Inferior parietal cortex (tissue), 1 donor: Measurements from ENCODE around the gene DNM3.
"Not testable (repeated sequence)": the region's sequence is repeated elsewhere in the genome, so short reads cannot be mapped to it uniquely, and the experiment has no call there.

Experiments used
- DNase-seq: peaks from one replicate; pipeline ENCODE4 v3.0.0-alpha.2; 2016; ENCODE audit errors: extremely low spot score

Gene DNM3

GRCh38 chr1:172024944-172025738 is 183.8 kb downstream of the DNM3 start:
- DNase-seq: not testable (repeated sequence)

DNA sequence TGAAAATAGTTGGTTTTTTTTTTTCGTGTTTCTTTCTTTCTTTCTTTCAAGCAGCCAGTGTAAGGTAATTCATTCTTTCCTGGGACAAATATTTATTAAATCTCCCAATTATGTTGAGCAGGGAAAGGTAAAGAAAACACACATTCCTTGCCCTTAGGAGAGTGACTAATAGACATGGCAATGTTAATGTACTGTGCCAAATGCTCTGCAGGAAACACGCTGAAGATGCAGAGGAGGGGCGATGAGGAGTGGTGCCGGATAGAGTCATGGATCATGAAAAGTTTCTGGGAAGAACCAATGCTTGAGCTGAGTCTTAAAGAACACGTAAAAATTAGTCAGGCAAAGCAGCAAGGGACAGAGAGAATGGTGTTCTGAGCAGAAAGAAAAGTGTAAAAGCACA is 199.2 kb downstream of the DNM3 start:
- no peak for DNase-seq

DNA sequence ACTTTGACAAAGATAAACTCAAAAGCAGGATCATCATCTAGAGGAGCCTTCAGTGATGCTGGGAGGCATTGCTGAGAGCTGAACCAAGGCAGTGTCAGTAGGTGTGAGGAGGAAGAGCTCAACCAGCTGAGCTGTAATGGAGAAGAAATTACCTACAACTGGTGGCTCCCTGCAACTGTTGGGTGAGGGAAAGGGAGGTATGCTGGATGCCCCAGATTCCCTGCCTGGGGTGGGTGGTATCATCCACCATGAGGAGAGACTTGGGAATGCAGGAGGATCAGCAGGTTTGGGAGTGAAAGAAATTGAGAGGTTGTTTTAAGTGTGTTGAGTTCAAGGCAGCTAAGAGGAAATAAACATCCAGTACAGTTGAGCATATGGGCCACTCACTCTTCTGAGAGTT is 199.8 kb downstream of the DNM3 start:
- no peak for DNase-seq

DNA sequence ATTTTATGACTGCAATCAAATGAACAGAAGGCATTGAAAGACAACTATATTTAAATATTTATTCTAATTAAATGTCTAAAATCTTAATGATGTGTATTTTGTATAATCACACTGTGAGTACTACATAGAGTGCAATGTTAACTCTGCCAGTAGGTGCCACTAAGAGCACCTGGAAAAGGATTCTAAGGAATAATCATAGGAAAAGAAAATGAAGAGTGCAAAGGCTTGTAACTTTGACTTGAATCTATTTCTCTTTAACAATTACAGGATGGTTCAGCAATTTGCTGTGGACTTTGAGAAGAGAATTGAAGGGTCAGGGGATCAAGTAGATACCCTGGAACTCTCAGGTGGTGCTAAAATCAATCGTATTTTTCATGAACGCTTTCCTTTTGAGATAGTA is 200.4 kb downstream of the DNM3 start:
- DNase-seq: no peak

DNA sequence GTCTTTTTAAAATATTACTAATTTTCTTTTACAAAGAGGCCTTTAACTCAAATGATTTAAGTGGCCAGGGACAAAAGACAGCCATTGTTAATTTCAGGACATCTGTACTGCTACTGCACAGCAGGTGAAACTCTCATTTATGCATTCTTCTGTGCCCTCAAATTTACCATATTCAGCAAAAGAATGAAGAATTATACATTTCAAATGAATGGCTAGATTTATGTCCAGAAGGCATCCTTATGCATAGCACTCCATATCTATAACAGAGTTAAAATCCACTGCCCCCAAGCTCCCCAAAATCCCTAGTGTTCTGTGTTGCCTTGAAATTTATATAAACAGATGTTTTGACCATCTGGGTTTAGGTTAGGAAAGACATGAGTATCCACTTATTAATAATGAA is 202.6 kb downstream of the DNM3 start:
- DNase-seq: no peak

DNA sequence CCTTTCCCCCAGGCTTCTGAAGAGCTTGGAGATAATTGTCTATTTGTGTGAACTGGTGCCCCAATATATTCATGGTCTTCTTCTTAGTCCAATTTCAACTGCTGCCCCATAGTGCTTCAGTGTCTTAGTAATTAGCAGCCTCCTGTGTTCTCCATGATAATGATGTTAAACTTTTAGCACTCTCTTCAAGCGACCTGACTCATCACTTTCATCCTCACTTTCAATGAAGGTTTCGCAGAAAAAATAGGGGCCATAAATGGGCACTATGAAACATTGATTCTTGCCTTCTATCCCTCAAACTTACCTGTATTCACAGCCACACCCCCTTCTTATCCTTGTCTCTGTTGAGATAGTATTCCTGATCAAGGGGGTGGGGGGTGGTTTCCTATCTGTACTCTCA is 210.6 kb downstream of the DNM3 start:
- DNase-seq: no peak

GRCh38 chr1:172054172-172054571 is 212.9 kb downstream of the DNM3 start:
- DNase-seq: no peak

DNA sequence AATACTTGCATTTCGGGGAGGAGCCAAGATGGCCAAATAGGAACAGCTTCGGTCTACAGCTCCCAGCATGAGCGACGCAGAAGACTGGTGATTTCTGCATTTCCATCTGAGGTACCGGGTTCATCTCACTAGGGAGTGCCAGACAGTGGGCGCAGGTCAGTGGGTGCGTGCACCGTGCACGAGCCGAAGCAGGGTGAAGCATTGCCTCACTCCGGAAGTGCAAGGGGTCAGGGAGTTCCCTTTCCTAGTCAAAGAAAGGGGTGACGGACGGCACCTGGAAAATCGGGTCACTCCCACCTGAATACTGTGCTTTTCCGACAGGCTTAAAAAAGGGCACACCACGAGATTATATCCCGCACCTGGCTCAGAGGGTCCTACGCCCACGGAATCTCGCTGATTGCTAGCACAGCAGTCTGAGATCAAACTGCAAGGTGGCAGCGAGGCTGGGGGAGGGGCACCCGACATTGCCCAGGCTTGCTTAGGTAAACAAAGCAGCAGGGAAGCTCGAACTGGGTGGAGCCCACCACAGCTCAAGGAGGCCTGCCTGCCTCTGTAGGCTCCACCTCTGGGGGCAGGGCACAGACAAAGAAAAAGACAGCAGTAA is 214.6 kb downstream of the DNM3 start:
- DNase-seq: not testable (repeated sequence)

DNA sequence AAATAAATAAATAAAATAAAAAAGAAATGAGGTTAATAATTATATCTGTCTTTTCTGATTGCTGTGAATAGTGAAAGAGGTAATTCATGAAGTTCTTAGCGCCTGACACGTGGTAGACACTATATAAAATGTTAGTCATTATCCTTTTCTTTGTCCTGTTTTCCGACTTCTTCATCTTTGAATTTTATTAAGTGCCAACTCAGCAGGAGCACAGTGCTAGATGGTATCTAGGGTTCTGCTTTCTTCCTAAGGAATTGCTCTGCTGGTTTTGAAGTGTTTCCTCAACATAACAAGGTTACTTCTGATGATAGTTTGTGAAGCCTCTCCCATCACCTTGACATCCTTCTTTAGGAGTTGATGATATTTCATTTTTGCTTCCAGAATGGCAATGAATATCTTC is 227.0 kb downstream of the DNM3 start:
- DNase-seq: no peak

GRCh38 chr1:172069051-172069450 is 227.8 kb downstream of the DNM3 start:
- DNase-seq: no peak

- DNase-seq: peak; percentile 32
Measured at GRCh38 chr1:172069534-172069933, 228.2 kb downstream of the DNM3 start.

DNA sequence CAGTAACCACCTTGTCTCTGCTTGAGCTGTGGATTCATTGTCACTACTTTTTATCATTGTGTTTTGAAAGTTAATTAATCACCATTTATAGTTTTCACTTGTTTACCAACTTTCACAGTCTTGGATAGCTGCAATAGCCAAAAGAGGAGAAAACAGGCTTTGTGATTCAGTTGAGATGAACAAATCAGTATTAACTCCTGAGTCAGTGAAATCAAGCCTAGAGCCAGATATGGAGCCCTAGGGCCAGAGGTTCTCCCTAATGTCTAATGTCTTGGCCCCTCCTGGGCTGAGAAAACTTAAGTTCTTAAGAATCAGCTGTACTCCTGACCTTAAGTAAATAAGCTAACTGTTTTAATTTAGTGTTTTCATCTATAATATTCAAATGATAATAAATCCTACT is 228.8 kb downstream of the DNM3 start:
- no peak for DNase-seq

DNA sequence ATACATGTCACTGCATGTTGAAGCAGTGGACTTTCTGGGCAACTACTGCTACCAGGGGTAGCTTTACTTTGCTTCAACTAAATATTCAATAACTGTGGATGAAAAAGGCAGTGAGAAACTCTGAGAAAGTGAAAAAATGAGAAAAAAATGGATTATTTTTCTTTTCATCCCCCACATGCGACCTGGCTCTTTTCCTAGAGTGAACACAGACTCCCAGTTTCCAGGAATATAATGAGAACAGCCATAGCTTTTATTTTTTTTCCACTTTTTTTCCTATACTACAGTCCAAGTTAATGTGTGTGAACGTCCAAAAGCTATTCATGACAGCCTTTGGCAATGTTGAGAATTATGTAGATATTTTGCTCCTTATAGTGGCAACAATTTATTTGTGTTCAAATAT is 230.4 kb downstream of the DNM3 start:
- no peak for DNase-seq

DNA sequence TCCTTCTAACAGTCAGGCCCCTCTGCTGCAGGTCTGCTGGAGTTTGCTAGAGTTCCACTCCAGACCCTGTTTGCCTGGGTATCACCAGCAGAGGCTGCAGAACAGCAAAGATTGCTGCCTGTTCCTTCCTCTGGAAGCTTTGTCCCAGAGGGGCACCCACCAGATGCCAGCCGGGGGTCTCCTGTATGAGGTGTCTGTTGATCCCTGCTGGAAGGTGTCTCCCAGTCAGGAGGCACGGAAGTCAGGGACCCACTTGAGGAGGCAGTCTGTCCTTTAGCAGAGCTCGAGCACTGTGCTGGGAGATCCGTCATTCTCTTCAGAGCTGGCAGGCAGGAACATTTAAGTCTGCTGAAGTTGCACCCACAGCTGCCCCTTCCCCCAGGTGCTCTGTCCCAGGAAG is 238.6 kb downstream of the DNM3 start:
- not testable (repeated sequence) for DNase-seq

DNA sequence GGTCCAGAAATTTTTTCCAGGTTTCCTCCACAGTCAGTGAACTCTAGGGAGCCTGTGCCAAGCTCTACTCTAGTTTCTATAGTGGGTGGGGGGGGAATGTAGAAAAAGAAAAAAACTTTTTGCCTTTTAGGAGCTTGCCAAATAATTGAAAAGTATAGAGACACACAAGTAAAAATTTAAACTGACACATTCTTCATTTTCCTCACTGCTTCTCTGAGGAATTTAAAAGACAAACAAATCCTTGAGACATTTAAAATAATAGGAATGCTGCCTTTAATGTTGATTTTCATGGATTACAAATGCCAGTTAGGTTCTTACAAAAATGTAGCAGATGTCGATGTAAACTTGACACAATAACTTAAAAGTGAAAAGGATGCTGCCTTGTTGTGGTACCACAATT is 241.9 kb downstream of the DNM3 start:
- no peak for DNase-seq

- DNase-seq: no peak
Measured at GRCh38 chr1:172084876-172085275, 243.6 kb downstream of the DNM3 start.

GRCh38 chr1:172085317-172085716 is 244.0 kb downstream of the DNM3 start:
- no peak for DNase-seq

- DNase-seq: no peak
Measured at GRCh38 chr1:172086137-172086536, 244.8 kb downstream of the DNM3 start.

DNA sequence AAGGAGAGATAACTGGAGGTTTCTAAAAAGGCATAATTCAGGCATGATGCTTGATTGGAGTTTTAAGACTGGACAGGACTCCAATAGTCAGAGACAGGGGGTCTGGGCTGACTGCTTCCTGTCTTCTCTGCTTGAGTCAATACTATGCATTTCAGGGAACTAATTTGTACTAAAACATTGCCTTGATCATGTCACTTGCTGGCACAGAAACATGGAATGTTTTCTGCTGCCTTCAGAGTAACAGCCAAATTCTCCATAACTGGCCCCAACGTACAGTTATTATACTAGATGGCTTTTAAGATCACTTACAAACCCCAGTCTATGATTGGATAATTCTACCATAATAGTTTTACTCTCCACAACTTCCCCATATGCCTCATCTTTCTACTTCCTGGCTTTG is 247.0 kb downstream of the DNM3 start:
- no peak for DNase-seq

DNA sequence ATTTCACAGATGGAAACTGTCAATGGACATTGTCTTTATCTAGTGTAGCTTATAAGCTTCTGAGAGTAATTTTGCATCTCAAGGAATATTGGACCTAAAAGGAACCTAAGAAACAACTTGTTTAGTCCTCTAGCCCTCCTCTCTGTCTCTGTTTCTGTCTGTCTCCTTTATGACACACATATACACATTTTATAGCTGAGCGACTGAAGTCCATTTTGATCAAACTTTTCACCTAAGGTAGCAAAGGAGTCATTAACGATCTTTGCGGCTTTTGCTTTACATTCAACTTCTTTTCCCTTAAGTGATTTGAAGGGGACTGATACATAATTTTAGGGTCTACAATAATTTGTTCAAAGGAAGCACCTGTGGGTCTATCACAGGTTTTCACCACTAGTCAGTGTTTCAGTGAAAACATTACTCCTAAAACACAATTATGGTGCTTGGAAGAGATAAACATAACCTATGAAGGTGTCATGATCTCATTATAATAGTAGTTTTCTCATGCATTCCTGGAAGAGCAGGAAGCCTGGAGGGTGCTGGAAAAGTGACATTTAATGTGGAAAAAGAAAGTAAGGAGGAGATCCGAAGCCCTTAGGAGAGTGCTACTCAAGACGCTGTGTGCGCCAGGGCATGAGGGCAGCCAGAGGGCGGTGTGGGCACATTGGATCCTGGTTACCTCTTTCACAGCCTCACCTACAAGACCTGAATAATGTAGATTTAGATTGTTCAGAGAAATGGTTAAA is 248.6 kb downstream of the DNM3 start:
- no peak for DNase-seq

DNA sequence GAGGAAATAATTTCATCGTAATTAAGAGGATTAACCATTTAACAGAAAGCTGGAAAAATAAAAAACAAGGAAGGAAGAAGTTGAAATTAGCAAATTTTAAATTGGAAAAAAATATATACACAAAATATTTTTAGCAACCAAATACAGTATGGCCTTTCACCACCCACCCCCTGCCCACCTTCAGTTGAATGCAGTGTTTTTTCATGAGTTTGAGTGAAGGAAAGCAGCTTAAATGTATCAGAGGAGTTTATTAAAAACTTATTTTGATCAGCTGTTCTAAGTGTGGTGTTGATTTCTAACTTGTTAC is 249.2 kb downstream of the DNM3 start:
- no peak for DNase-seq

DNA sequence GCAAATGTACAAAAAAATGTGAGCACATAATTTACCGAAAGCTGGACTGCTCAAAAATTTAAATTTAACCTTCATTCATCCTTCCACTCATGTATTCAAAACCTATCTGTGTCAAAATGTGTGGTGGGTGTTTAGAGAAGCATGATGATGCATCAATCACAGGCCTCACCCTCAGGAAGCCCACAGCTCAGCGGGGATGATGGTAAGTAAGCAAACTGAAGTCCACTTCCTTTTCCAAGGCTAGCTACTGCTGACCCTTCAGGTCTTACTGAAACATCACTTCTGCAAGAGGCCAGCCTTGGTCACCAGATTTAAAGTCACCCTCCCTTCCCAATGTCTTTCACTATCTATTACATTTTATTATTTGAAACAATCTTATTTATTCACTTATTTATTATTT is 254.5 kb downstream of the DNM3 start:
- no peak for DNase-seq

DNA sequence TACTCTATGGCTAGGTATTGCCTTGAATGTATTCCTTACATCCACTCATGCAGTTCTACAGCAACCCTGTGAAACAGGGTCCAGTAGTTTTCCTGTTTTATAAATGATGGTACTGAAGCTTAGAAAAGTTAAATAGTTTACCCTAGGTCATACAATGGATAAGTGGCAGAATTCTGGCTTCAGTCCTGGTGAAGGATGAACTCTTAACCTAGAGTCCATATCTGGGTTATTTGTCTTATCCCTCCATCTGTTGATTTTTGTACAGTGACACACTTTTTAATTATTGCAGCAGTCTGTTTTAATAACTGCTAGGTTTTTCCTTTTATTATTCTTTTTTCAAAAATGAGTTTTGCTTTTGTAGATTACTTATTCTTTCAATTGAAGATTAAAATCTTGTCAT is 263.9 kb downstream of the DNM3 start:
- DNase-seq: no peak
